ENCODE data around the gene RASIP1. TPM values are rescaled to one million over a fixed set of nuclear protein-coding genes. Genes with fewer than 3 reads are reported as not detected.

The RASIP1 gene
- total and polyA plus RNA-seq, 10 donors = 15.1 to 78.1 (median 40.9) TPM

- DNase-seq = no peak
- 56 to 62% (median 59%) methylated on average over 14 of the region's 14 CpGs for WGBS, 5 donors
- no peaks in the 10 kb centered on the region for H3K36me3 ChIP-seq
- peaks cover 11 to 30% (median 20%) of the 10 kb centered on the region in 6 donors for H3K4me1 ChIP-seq
- H3K9me3 ChIP-seq = no peaks in the 10 kb centered on the region
- TF ChIP-seq POLR2AphosphoS5 (IDR thresholded peaks at IDR 0.05) = peak in 1 of 3 donors; percentile 2
- no peak for TF ChIP-seq CTCF (IDR thresholded peaks at IDR 0.05 in 8 of 11, conservative IDR thresholded peaks at IDR 0.05 in 3 of 11)
- H3K27me3 ChIP-seq (replicated peaks in 1 of 7) = no peaks in the 10 kb centered on the region
- peak overlapping the region in 7 of 8 donors; percentile 4 to 73 (median 64) for H3K27ac ChIP-seq
- intact Hi-C loops (cut with DNase I; ENCODE audit: low total_unique reads) = no loop called here
- H3K4me3 ChIP-seq = no peak overlapping the region
Observed at GRCh38 chr19:48780631-48781391, 40.4 kb upstream of the RASIP1 start.

GRCh38 chr19:48779636-48780035, 39.2 kb upstream of the RASIP1 start:
- H3K4me3 ChIP-seq = no peak overlapping the region
- no peak overlapping the region for H3K27ac ChIP-seq
- H3K36me3 ChIP-seq = no peaks in the 10 kb centered on the region
- WGBS, 5 donors = 33 to 63% (median 59%) methylated on average over 1 of the region's 1 CpG
- TF ChIP-seq POLR2A (IDR thresholded peaks at IDR 0.05) = no peak
- no peak for TF ChIP-seq CTCF (IDR thresholded peaks at IDR 0.05 in 8 of 11, conservative IDR thresholded peaks at IDR 0.05 in 3 of 11)
- no peak for TF ChIP-seq POLR2AphosphoS5 (IDR thresholded peaks at IDR 0.05)
- H3K27me3 ChIP-seq (replicated peaks in 1 of 7) = no peaks in the 10 kb centered on the region
- DNase-seq = no peak
- intact Hi-C loops (cut with DNase I; ENCODE audit: low total_unique reads) = no loop called here
- H3K9me3 ChIP-seq = no peaks in the 10 kb centered on the region
- peaks cover 11 to 30% (median 20%) of the 10 kb centered on the region in 6 donors for H3K4me1 ChIP-seq

GRCh38 chr19:48777720-48778119, 37.3 kb upstream of the RASIP1 start:
- DNase-seq = no peak
- Histone ChIP-seq H3K4me1 (peaks cover 11 to 26% (median 19%) of the 10 kb centered on the region in 6 donors), H3K36me3 (no peaks in the 10 kb centered on the region), H3K27ac (no peak overlapping the region), H3K27me3 (replicated peaks in 1 of 7) (no peaks in the 10 kb centered on the region), H3K4me3 (no peak overlapping the region), H3K9me3 (no peaks in the 10 kb centered on the region)
- WGBS, 5 donors = 91 to 98% (median 92%) methylated on average over 12 of the region's 12 CpGs
- intact Hi-C loops (cut with DNase I; ENCODE audit: low total_unique reads) = no loop called here
- TF ChIP-seq POLR2AphosphoS5 (IDR thresholded peaks at IDR 0.05) (no peak), POLR2A (IDR thresholded peaks at IDR 0.05) (no peak), CTCF (IDR thresholded peaks at IDR 0.05 in 8 of 11, conservative IDR thresholded peaks at IDR 0.05 in 3 of 11) (no peak)

GRCh38 chr19:48777139-48777538, 36.7 kb upstream of the RASIP1 start:
- Histone ChIP-seq H3K27me3 (replicated peaks in 1 of 7) (peaks cover 0 to under 1% (median 0%) of the 10 kb centered on the region in 7 donors), H3K4me3 (no peak overlapping the region), H3K27ac (no peak overlapping the region), H3K4me1 (peaks cover 8 to 26% (median 15%) of the 10 kb centered on the region in 6 donors), H3K36me3 (no peaks in the 10 kb centered on the region), H3K9me3 (no peaks in the 10 kb centered on the region)
- TF ChIP-seq POLR2AphosphoS5 (IDR thresholded peaks at IDR 0.05) = no peak
- no peak for TF ChIP-seq CTCF (IDR thresholded peaks at IDR 0.05 in 8 of 11, conservative IDR thresholded peaks at IDR 0.05 in 3 of 11)
- TF ChIP-seq POLR2A (IDR thresholded peaks at IDR 0.05) = no peak
- DNase-seq = no peak
- WGBS, 5 donors = 94 to 99% (median 96%) methylated on average over 5 of the region's 5 CpGs
- intact Hi-C loops (cut with DNase I; ENCODE audit: low total_unique reads) = no loop called here

All from spleen (tissue), 11 donors.